ENCODE measurements around the gene C11orf68.

DNA sequence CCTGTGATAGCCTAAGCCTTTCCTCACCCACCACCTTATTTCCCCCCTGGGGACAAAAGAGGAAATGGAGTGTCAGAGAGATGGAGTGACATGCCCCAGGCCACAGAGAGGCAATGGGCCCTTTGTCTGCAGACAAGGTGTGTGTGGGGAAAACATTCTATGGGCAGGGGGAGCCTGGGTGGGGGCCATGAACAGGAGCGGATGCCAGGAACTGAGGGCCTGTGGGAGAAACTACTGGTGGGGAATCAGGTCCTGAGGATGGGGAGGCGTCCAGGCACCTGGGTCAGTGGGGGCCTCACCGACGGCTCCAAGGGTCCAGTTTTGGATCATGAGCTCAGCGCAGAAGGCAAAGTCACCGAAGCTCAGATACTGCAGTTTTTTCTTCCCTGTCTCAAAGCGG is 33.6 kb downstream of the C11orf68 start:
- TF ChIP-seq, protein P1, sequence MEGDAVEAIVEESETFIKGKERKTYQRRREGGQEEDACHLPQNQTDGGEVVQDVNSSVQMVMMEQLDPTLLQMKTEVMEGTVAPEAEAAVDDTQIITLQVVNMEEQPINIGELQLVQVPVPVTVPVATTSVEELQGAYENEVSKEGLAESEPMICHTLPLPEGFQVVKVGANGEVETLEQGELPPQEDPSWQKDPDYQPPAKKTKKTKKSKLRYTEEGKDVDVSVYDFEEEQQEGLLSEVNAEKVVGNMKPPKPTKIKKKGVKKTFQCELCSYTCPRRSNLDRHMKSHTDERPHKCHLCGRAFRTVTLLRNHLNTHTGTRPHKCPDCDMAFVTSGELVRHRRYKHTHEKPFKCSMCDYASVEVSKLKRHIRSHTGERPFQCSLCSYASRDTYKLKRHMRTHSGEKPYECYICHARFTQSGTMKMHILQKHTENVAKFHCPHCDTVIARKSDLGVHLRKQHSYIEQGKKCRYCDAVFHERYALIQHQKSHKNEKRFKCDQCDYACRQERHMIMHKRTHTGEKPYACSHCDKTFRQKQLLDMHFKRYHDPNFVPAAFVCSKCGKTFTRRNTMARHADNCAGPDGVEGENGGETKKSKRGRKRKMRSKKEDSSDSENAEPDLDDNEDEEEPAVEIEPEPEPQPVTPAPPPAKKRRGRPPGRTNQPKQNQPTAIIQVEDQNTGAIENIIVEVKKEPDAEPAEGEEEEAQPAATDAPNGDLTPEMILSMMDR (conservative IDR thresholded peaks at IDR 0.05) = no peak
- no peak for TF ChIP-seq EZH2 (IDR thresholded peaks at IDR 0.05; ENCODE audit: low read depth)
